SK-N-SH (cell line): ENCODE data around the gene ITFG1. TPM values are rescaled to one million over a fixed set of nuclear protein-coding genes. Genes with fewer than 3 reads are reported as not detected.

ENCODE experiments used
- CTCF ChIA-PET: fragments of 300-600, 350-600 bp; formaldehyde crosslinking; extraction: SDS; loops from one replicate; lab custom pipeline; 2021; lab: Yijun Ruan, JAX
- POLR2A ChIA-PET: fragments of 350-600 bp; sonication (Branson Sonifier 250); formaldehyde crosslinking; extraction: SDS; loops from one replicate; lab custom pipeline; 2020; ENCODE audit warnings: antibody characterized with exemption, inconsistent platforms; lab: Yijun Ruan, JAX
- DNase-seq: peaks from one replicate; pipeline ENCODE4 v3.0.0; 2012
- H2AFZ ChIP-seq: fragments of 200-600 bp; sonication (generic); 2 replicates; pipeline ENCODE4 v1.8.1; 2016; ENCODE audit warnings: antibody characterized with exemption, mild to moderate bottlenecking, low read depth
- H3F3A ChIP-seq: fragments of 200-600 bp; sonication (generic); replicated peaks from 2 replicates; pipeline ENCODE3; 2016; ENCODE audit warnings: antibody characterized with exemption, mild to moderate bottlenecking; ENCODE audit not compliant: insufficient read depth
- H3K27ac ChIP-seq, 2 experiments: fragments of 200-500 bp in 1 of 2; fragments of 200-600 bp in 1 of 2; sonication (Bioruptor generic) in 1 of 2; sonication (generic), shearing (Covaris generic) in 1 of 2; 2 replicates each; pipeline versions ENCODE4 v1.5.1 to v1.6.1; 2014 to 2016; ENCODE audit warnings: low read depth in 2 of 2, inconsistent platforms in 1 of 2, low read length in 1 of 2, mild to moderate bottlenecking in 1 of 2, mixed read lengths in 1 of 2
- H3K27me3 ChIP-seq: fragments of 200-600 bp; sonication (generic), shearing (Covaris generic); 2 replicates; pipeline ENCODE4 v1.6.1; 2016; ENCODE audit warnings: mixed run types; ENCODE audit not compliant: insufficient read depth
- H3K36me3 ChIP-seq, 2 experiments: fragments of 200-500 bp in 1 of 2; fragments of 200-600 bp in 1 of 2; sonication (Bioruptor generic) in 1 of 2; sonication (generic) in 1 of 2; replicated peaks in 1 of 2; 2 replicates each; pipeline versions ENCODE3 to v1.5.1; 2014 to 2016; ENCODE audit warnings: low read length in 1 of 2, mild to moderate bottlenecking in 1 of 2; ENCODE audit not compliant: insufficient read depth in 2 of 2, control insufficient read depth in 1 of 2
- H3K4me1 ChIP-seq, 2 experiments: fragments of 200-500 bp in 1 of 2; fragments of 200-600 bp in 1 of 2; sonication (Bioruptor generic) in 1 of 2; sonication (generic), shearing (Covaris generic) in 1 of 2; 2 replicates each; pipeline versions ENCODE4 v1.5.1 to v1.6.1; 2014 to 2016; ENCODE audit warnings: low read depth in 1 of 2, low read length in 1 of 2, mixed run types in 1 of 2; ENCODE audit not compliant: insufficient read depth in 2 of 2, control insufficient read depth in 1 of 2
- H3K4me2 ChIP-seq: fragments of 200-600 bp; sonication (generic), shearing (Covaris generic); 2 replicates; pipeline ENCODE4 v1.6.1; 2017; ENCODE audit warnings: mixed run types
- H3K4me3 ChIP-seq, 2 experiments: fragments of 200-500 bp in 1 of 2; fragments of 200-600 bp in 1 of 2; sonication (Bioruptor generic) in 1 of 2; sonication (generic), shearing (Covaris generic) in 1 of 2; 2 replicates each; pipeline versions ENCODE4 v1.5.1 to v1.8.1; 2014 to 2016; ENCODE audit warnings: low read depth in 2 of 2, inconsistent platforms in 1 of 2, low read length in 1 of 2, mild to moderate bottlenecking in 1 of 2, mixed read lengths in 1 of 2, moderate library complexity in 1 of 2
- H3K79me2 ChIP-seq: fragments of 200-600 bp; sonication (generic); 2 replicates; pipeline ENCODE4 v1.8.1; 2017; ENCODE audit warnings: mild to moderate bottlenecking; ENCODE audit not compliant: insufficient read depth
- H3K9ac ChIP-seq: fragments of 200-600 bp; sonication (generic); 2 replicates; pipeline ENCODE4 v1.6.1; 2017; ENCODE audit warnings: mixed run types
- H3K9me2 ChIP-seq: fragments of 200-600 bp; sonication (generic); 2 replicates; pipeline ENCODE4 v1.6.1; 2017; ENCODE audit warnings: mixed run types
- H3K9me3 ChIP-seq: fragments of 200-600 bp; sonication (generic); 2 replicates; pipeline ENCODE4 v1.6.1; 2017; ENCODE audit warnings: mixed run types, mild to moderate bottlenecking, moderate library complexity
- H4K20me1 ChIP-seq: fragments of 200-600 bp; sonication (generic); 2 replicates; pipeline ENCODE4 v1.6.1; 2017; ENCODE audit warnings: mild to moderate bottlenecking, mixed run types; ENCODE audit not compliant: insufficient read depth
- CHD2 ChIP-seq: fragments of 150-350 bp; IDR thresholded peaks from 2 replicates; pipeline ENCODE4 v1.6.1; 2018; ENCODE audit warnings: low read length; ENCODE audit not compliant: partially characterized antibody
- ELF1 ChIP-seq: IDR thresholded peaks from 2 replicates; pipeline ENCODE4 v1.4.0; 2012
- EP300 ChIP-seq, 2 experiments: IDR thresholded peaks; 2 replicates each; pipeline versions ENCODE4 v1.4.0 to v1.6.1; 2012; ENCODE audit warnings: borderline replicate concordance in 1 of 2, low read depth in 1 of 2, low read length in 1 of 2
- EZH2phosphoT487 ChIP-seq: fragments of 200-600 bp; sonication (generic); IDR thresholded peaks from 2 replicates; pipeline ENCODE4 v1.6.1; 2017; ENCODE audit warnings: low read depth, mixed run types, mild to moderate bottlenecking, antibody characterized with exemption, moderate library complexity, borderline replicate concordance
- FOXM1 ChIP-seq: IDR thresholded peaks from 2 replicates; pipeline ENCODE4 v1.4.0; 2012; ENCODE audit warnings: low read depth, mild to moderate bottlenecking
- GABPA ChIP-seq: IDR thresholded peaks from 2 replicates; pipeline ENCODE4 v1.4.0; 2012; ENCODE audit warnings: low read depth, mild to moderate bottlenecking
- GATA2 ChIP-seq: sonication (generic); formaldehyde crosslinking; IDR thresholded peaks from 2 replicates; pipeline ENCODE4 v1.5.0; 2020; ENCODE audit warnings: mild to moderate bottlenecking, missing genetic modification reagents
- MEF2A ChIP-seq: IDR thresholded peaks from 2 replicates; pipeline ENCODE4 v1.4.0; 2012; ENCODE audit warnings: low read depth, borderline replicate concordance
- MXI1 ChIP-seq: IDR thresholded peaks from 2 replicates; pipeline ENCODE4 v1.6.1; 2012; ENCODE audit warnings: mild to moderate bottlenecking, low read depth, low read length, improper control_type of control experiment
- POLR2AphosphoS5 ChIP-seq: IDR thresholded peaks from 2 replicates; pipeline ENCODE4 v1.6.1; 2012; ENCODE audit warnings: low read depth, low read length
- RAD21 ChIP-seq: IDR thresholded peaks from 2 replicates; pipeline ENCODE4 v1.6.1; 2012; ENCODE audit warnings: mild to moderate bottlenecking, low read length
- RCOR1 ChIP-seq: fragments of 150-350 bp; IDR thresholded peaks from 2 replicates; pipeline ENCODE4 v1.6.1; 2017; ENCODE audit warnings: antibody characterized with exemption, low read length
- RFX5 ChIP-seq: IDR thresholded peaks from 2 replicates; pipeline ENCODE4 v1.6.1; 2012; ENCODE audit warnings: mild to moderate bottlenecking, improper control_type of control experiment, low read length
- RXRA ChIP-seq: IDR thresholded peaks from 2 replicates; pipeline ENCODE4 v1.4.0; 2012; ENCODE audit warnings: low read depth, mild to moderate bottlenecking, borderline replicate concordance
- SIN3A ChIP-seq: IDR thresholded peaks from 2 replicates; pipeline ENCODE4 v1.6.1; 2012; ENCODE audit warnings: low read depth, mild to moderate bottlenecking, low read length, moderate library complexity, borderline replicate concordance
- SMC3 ChIP-seq: IDR thresholded peaks from 2 replicates; pipeline ENCODE4 v1.6.1; 2012; ENCODE audit warnings: low read depth, low read length, improper control_type of control experiment
- TCF12 ChIP-seq: IDR thresholded peaks from 2 replicates; pipeline ENCODE4 v1.4.0; 2012
- YY1 ChIP-seq: IDR thresholded peaks from 2 replicates; pipeline ENCODE4 v1.4.0; 2012; ENCODE audit warnings: low read depth, mild to moderate bottlenecking
- WGBS: methylation state at CpG from one replicate; pipeline ENCODE4 v1.1.6; 2017; ENCODE audit warnings: low lambda C conversion rate; 5-methylcytosine and 5-hydroxymethylcytosine counted together
- polyA plus RNA-seq, 3 experiments: library from polyadenylated mRNA; depleted of rRNA; stranded (reverse); fragments of >200 nt; gene quantifications; 2 replicates each; pipeline ENCODE4 v1.2.3, GENCODE V29; 2012
- TF ChIP-seq, protein P1 (sequence below): IDR thresholded peaks from 2 replicates; pipeline ENCODE4 v1.4.0; 2012; ENCODE audit warnings: low read depth, borderline replicate concordance
- TF ChIP-seq, protein P2 (sequence below): fragments of 150-350 bp; IDR thresholded peaks from 2 replicates; pipeline ENCODE4 v1.6.1; 2016; ENCODE audit warnings: mild to moderate bottlenecking, low read depth, low read length
- TF ChIP-seq, protein P3 (sequence below): fragments of 200-600 bp; sonication (generic); IDR thresholded peaks from 2 replicates; pipeline ENCODE4 v1.6.1; 2017; ENCODE audit warnings: antibody characterized with exemption, mild to moderate bottlenecking, moderate library complexity
- TF ChIP-seq, protein P4 (sequence below): IDR thresholded peaks from 2 replicates; pipeline ENCODE4 v1.4.0; 2012; ENCODE audit warnings: low read depth

ITFG1 gene
- polyA plus RNA-seq, 1 of the 3 experiments (the other 2 are of a cell fraction), result 48.6 TPM

DNA sequence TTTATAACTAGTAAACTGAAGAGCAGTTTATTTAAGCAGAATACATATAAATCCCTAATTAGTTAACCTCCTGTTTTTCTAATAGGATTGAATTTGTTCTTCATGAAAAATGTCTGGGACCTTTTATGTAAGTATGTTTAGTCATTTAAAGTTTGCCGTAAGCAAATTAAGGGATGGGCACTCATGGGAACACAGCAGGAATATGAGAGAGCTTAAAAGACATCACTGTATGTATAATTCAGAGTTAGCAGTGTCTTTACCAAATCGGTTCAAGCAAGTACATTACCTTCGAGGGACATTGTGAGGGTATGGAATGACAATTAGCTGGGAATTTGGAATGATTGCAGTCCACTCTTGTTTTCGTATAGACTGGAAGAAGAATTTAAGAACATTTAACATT is 299.4 kb downstream of the ITFG1 start:
- H3K4me2 ChIP-seq, result no peak overlapping the region
- no peak for DNase-seq
- H3K9me3 ChIP-seq, result no peaks in the 10 kb centered on the region
- H3K79me2 ChIP-seq, result no peaks in the 10 kb centered on the region
- H3K9me2 ChIP-seq, result no peaks in the 10 kb centered on the region
- H2AFZ ChIP-seq, result no peak overlapping the region
- WGBS, result 83% methylated on average over 4 of the region's 4 CpGs
- no peak overlapping the region for H3K4me3 ChIP-seq
- H3K36me3 ChIP-seq, result peaks cover 6 to 10% of the 10 kb centered on the region in 2 experiments
- no peak for TF ChIP-seq RAD21
- no peak for TF ChIP-seq EZH2phosphoT487
- no peak for TF ChIP-seq TCF12
- no peak for TF ChIP-seq YY1
- TF ChIP-seq SIN3A, result no peak
- TF ChIP-seq GATA2 (CRISPR knock-in tag), result no peak
- TF ChIP-seq, protein P1, sequence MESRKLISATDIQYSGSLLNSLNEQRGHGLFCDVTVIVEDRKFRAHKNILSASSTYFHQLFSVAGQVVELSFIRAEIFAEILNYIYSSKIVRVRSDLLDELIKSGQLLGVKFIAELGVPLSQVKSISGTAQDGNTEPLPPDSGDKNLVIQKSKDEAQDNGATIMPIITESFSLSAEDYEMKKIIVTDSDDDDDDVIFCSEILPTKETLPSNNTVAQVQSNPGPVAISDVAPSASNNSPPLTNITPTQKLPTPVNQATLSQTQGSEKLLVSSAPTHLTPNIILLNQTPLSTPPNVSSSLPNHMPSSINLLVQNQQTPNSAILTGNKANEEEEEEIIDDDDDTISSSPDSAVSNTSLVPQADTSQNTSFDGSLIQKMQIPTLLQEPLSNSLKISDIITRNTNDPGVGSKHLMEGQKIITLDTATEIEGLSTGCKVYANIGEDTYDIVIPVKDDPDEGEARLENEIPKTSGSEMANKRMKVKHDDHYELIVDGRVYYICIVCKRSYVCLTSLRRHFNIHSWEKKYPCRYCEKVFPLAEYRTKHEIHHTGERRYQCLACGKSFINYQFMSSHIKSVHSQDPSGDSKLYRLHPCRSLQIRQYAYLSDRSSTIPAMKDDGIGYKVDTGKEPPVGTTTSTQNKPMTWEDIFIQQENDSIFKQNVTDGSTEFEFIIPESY, result no peak
- TF ChIP-seq MEF2A, result no peak
- no peak for TF ChIP-seq GABPA
- TF ChIP-seq, protein P2, sequence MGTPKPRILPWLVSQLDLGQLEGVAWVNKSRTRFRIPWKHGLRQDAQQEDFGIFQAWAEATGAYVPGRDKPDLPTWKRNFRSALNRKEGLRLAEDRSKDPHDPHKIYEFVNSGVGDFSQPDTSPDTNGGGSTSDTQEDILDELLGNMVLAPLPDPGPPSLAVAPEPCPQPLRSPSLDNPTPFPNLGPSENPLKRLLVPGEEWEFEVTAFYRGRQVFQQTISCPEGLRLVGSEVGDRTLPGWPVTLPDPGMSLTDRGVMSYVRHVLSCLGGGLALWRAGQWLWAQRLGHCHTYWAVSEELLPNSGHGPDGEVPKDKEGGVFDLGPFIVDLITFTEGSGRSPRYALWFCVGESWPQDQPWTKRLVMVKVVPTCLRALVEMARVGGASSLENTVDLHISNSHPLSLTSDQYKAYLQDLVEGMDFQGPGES, result no peak
- TF ChIP-seq, all 33 proteins: peak for 0
- POLR2A ChIA-PET, result no interaction called here
- Histone ChIP-seq H3K27ac (no peak overlapping the region), H3F3A (no peaks in the 10 kb centered on the region), H3K27me3 (no peaks in the 10 kb centered on the region), H4K20me1 (no peaks in the 10 kb centered on the region), H3K9ac (no peak overlapping the region), H3K4me1 (no peaks in the 10 kb centered on the region)
- CTCF ChIA-PET, result interaction anchor here (1.0 to 2.7 kb wide), 3 partner anchors 11 to 20 kb away, joined by 5 to 16 read pairs (median 14); partner anchors contain the start of gene NETO2

DNA sequence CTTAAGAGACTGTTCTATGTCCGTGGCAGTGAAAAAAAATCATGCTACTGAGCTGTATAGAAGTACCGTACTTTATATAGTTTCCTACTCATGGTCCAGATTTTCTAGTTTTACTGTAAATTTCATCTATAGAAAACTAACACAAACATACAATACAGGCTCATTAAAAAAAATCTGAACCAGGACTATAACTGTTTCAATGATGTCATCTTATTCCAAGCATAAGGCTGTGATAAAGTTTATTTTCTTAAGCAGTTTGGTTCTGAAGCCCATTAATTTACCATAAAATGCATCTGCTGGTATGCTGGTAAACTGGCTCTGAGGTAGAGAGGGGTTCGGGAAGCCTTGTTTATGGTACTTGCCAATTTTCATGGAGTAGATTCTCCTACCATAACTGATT is 300.4 kb downstream of the ITFG1 start:
- ChIA-PET CTCF (interaction anchor here (0.6 to 0.8 kb wide), 2 partner anchors 39 to 646 kb away, joined by 3 read pairs; no protein-coding TSS in a partner anchor), POLR2A (no interaction called here)
- Histone ChIP-seq H3K4me1 (no peaks in the 10 kb centered on the region), H3K9me2 (no peaks in the 10 kb centered on the region), H3K9ac (no peak overlapping the region), H3K79me2 (no peaks in the 10 kb centered on the region), H3K27me3 (no peaks in the 10 kb centered on the region), H3K36me3 (peaks cover 10 to 14% of the 10 kb centered on the region in 2 experiments), H4K20me1 (no peaks in the 10 kb centered on the region), H3K4me2 (no peak overlapping the region), H3K4me3 (no peak overlapping the region), H2AFZ (no peak overlapping the region), H3K27ac (no peak overlapping the region), H3K9me3 (no peaks in the 10 kb centered on the region), H3F3A (no peaks in the 10 kb centered on the region)
- WGBS, result 92% methylated on average over 3 of the region's 3 CpGs
- DNase-seq, result no peak
- TF ChIP-seq, protein P3, sequence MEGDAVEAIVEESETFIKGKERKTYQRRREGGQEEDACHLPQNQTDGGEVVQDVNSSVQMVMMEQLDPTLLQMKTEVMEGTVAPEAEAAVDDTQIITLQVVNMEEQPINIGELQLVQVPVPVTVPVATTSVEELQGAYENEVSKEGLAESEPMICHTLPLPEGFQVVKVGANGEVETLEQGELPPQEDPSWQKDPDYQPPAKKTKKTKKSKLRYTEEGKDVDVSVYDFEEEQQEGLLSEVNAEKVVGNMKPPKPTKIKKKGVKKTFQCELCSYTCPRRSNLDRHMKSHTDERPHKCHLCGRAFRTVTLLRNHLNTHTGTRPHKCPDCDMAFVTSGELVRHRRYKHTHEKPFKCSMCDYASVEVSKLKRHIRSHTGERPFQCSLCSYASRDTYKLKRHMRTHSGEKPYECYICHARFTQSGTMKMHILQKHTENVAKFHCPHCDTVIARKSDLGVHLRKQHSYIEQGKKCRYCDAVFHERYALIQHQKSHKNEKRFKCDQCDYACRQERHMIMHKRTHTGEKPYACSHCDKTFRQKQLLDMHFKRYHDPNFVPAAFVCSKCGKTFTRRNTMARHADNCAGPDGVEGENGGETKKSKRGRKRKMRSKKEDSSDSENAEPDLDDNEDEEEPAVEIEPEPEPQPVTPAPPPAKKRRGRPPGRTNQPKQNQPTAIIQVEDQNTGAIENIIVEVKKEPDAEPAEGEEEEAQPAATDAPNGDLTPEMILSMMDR, result no peak
- TF ChIP-seq, protein P4, sequence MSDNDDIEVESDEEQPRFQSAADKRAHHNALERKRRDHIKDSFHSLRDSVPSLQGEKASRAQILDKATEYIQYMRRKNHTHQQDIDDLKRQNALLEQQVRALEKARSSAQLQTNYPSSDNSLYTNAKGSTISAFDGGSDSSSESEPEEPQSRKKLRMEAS, result no peak
- TF ChIP-seq EP300 (IDR thresholded peaks at IDR 0.05; ENCODE audit: borderline replicate concordance in 1 of 2, low read depth in 1 of 2, low read length in 1 of 2) (no peak), RFX5 (no peak), RCOR1 (no peak), POLR2AphosphoS5 (no peak), CHD2 (no peak), MXI1 (no peak), MEF2A (no peak), SMC3 (no peak), FOXM1 (no peak), GABPA (no peak), RXRA (no peak), SIN3A (no peak), ELF1 (no peak)
